Measurements from ENCODE around the gene SCN5A.

GRCh38 chr3:38627956-38628355, 21.5 kb downstream of the SCN5A start:
- TF ChIP-seq MYC (IDR thresholded peaks at IDR 0.05; ENCODE audit: low read depth, low read length) (no peak), POLR2A (IDR thresholded peaks at IDR 0.05; ENCODE audit: extremely low read depth, insufficient read length) (no peak), MAX (IDR thresholded peaks at IDR 0.05; ENCODE audit: low read depth, low read length) (peak; percentile 22; the same call in 1 of the 2 replicates), CTCF (IDR thresholded peaks at IDR 0.05; ENCODE audit: low read depth, low read length) (peak; percentile 70)
